NB4 (cell line): ENCODE data around the gene TNFSF9.
A peak's percentile ranks its signal among the peaks of the same experiment; 100 is the strongest.

Source experiments
- DNase-seq: peaks from one replicate; pipeline ENCODE4 v3.0.0; 2010; ENCODE audit warnings: low read depth
- H3K4me3 ChIP-seq: one replicate; pipeline ENCODE4 v1.5.1; 2011; ENCODE audit warnings: mild to moderate bottlenecking, low read depth, low read length, moderate library complexity
- CTCF ChIP-seq: IDR thresholded peaks from one replicate; pipeline ENCODE4 v1.5.1; 2012; ENCODE audit warnings: low read depth, low read length
- MAX ChIP-seq: IDR thresholded peaks from 2 replicates; pipeline ENCODE4 v1.6.1; 2011; ENCODE audit warnings: low read depth, low read length
- MYC ChIP-seq: IDR thresholded peaks from 2 replicates; pipeline ENCODE4 v1.6.1; 2011; ENCODE audit warnings: low read depth, low read length
- POLR2A ChIP-seq: IDR thresholded peaks from 2 replicates; pipeline ENCODE4 v1.6.1; 2011; ENCODE audit warnings: mild to moderate bottlenecking; ENCODE audit not compliant: insufficient read length; ENCODE audit errors: extremely low read depth

The TNFSF9 gene

GRCh38 chr19:6530386-6531162 is at the start of gene TNFSF9:
TSS of gene TNFSF9 (plus strand) at chr19:6531026. CDS start at chr19:6531037, 11 bp downstream.
- TF ChIP-seq CTCF (no peak), MAX (no peak; the same call in 1 of the 2 replicates), POLR2A (peak; percentile 49), MYC (no peak)
- peak within 1 kb of the TSS; percentile 47 for H3K4me3 ChIP-seq
- peak; percentile 80 for DNase-seq

GRCh38 chr19:6481541-6482342 is 49.1 kb upstream of the TNFSF9 start, which contains the start of gene DENND1C:
TSS of gene DENND1C (minus strand) at chr19:6481787. CDS start at chr19:6481695, 92 bp downstream.
- peak; percentile 88 for DNase-seq
- TF ChIP-seq MYC = peak; percentile 51; the same call in 1 of the 2 replicates
- peak; percentile 28 for TF ChIP-seq POLR2A
- TF ChIP-seq CTCF = peak; percentile 52
- peak; percentile 54 for TF ChIP-seq MAX
- peak within 1 kb of the TSS; percentile 66 for H3K4me3 ChIP-seq

- TF ChIP-seq CTCF = no peak
- no peak for TF ChIP-seq MAX
- no peak for TF ChIP-seq MYC
- TF ChIP-seq POLR2A = no peak
- H3K4me3 ChIP-seq = no peak overlapping the region
- no peak for DNase-seq
Observed at GRCh38 chr19:6482343-6482686, 48.5 kb upstream of the TNFSF9 start.

GRCh38 chr19:6483235-6483634 is 47.6 kb upstream of the TNFSF9 start:
- H3K4me3 ChIP-seq = no peak overlapping the region
- no peak for TF ChIP-seq CTCF
- no peak for TF ChIP-seq POLR2A
- TF ChIP-seq MYC = no peak
- no peak for TF ChIP-seq MAX
- no peak for DNase-seq

- no peak for DNase-seq
- no peak overlapping the region for H3K4me3 ChIP-seq
- TF ChIP-seq POLR2A (no peak), MYC (no peak), CTCF (no peak), MAX (no peak)
Observed at GRCh38 chr19:6484230-6484629, 46.6 kb upstream of the TNFSF9 start.
